C4-2B (cell line): Measurements from ENCODE around the gene CXXC5.

Experiments
- H3K27ac ChIP-seq: fragments of 450-650 bp; 2 replicates; pipeline ENCODE4 v1.5.1; 2017
- ZFX ChIP-seq: fragments of 450-650 bp; IDR thresholded peaks from 2 replicates; pipeline ENCODE4 v1.6.1; 2017
- TF ChIP-seq, protein P1 (sequence below): fragments of 450-650 bp; conservative IDR thresholded peaks from 2 replicates; pipeline ENCODE4 v1.5.1; 2017; ENCODE audit warnings: mild to moderate bottlenecking

CXXC5 gene

DNA sequence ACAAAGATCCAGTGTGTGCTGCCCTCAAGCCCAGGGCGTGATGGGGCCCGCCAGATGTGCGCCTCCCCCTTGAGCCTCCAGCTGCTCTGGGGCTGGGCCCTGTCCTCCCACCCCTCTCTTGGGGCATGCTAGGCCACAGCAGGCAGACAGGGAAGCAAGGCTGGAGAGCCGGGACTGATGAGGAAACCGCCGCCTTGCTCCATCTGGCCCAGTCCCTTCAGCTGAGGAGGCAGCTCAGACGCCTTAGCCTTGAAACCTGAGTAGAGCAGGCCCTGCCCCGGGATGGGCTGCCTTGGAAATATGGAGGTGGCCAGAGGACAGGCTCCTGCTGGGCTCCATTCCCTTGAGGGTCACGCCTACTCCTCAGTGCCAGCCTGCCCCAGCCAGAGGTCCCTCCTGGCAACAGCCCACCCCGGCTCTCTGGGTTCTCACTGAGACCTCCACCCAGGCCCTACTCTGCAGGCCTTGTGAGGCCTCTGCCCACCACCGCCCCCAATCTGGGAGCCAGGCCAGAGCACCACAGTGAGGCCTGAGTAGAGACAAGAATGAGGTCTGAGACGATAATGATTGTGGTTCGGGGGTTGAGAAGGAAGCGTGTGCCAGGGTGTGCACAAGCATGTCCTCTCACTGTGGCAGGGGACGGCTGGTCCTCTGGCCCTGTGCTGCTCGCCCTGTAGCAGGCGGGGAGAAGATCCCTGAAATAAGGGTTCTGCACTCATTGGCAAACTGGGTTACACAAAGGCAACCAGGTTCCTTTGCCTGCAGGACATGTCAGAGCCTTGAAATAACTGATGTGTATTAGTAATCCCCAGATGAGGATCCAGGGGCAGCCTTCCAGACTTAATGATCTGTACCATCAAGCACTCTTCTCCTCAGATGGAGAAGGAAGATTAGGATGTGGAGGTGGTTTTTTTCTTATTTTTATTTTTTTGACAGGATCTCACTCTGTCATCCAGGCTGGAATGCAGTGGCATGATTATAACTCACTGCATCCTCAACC, 30.9 kb downstream of the CXXC5 start:
- H3K27ac ChIP-seq: no peak overlapping the region
- no peak for TF ChIP-seq ZFX
- TF ChIP-seq, protein P1, sequence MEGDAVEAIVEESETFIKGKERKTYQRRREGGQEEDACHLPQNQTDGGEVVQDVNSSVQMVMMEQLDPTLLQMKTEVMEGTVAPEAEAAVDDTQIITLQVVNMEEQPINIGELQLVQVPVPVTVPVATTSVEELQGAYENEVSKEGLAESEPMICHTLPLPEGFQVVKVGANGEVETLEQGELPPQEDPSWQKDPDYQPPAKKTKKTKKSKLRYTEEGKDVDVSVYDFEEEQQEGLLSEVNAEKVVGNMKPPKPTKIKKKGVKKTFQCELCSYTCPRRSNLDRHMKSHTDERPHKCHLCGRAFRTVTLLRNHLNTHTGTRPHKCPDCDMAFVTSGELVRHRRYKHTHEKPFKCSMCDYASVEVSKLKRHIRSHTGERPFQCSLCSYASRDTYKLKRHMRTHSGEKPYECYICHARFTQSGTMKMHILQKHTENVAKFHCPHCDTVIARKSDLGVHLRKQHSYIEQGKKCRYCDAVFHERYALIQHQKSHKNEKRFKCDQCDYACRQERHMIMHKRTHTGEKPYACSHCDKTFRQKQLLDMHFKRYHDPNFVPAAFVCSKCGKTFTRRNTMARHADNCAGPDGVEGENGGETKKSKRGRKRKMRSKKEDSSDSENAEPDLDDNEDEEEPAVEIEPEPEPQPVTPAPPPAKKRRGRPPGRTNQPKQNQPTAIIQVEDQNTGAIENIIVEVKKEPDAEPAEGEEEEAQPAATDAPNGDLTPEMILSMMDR: no peak

DNA sequence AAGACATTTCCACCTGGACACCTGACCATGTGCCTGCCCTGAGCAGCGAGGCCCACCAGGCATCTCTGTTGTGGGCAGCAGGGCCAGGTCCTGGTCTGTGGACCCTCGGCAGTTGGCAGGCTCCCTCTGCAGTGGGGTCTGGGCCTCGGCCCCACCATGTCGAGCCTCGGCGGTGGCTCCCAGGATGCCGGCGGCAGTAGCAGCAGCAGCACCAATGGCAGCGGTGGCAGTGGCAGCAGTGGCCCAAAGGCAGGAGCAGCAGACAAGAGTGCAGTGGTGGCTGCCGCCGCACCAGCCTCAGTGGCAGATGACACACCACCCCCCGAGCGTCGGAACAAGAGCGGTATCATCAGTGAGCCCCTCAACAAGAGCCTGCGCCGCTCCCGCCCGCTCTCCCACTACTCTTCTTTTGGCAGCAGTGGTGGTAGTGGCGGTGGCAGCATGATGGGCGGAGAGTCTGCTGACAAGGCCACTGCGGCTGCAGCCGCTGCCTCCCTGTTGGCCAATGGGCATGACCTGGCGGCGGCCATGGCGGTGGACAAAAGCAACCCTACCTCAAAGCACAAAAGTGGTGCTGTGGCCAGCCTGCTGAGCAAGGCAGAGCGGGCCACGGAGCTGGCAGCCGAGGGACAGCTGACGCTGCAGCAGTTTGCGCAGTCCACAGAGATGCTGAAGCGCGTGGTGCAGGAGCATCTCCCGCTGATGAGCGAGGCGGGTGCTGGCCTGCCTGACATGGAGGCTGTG, 32.4 kb downstream of the CXXC5 start:
- TF ChIP-seq, protein P1: no peak
- no peak for TF ChIP-seq ZFX

DNA sequence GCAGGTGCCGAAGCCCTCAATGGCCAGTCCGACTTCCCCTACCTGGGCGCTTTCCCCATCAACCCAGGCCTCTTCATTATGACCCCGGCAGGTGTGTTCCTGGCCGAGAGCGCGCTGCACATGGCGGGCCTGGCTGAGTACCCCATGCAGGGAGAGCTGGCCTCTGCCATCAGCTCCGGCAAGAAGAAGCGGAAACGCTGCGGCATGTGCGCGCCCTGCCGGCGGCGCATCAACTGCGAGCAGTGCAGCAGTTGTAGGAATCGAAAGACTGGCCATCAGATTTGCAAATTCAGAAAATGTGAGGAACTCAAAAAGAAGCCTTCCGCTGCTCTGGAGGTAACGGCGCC, 32.9 kb downstream of the CXXC5 start:
- H3K27ac ChIP-seq: no peak overlapping the region
- TF ChIP-seq, protein P1: no peak
- TF ChIP-seq ZFX: no peak

More for the DNA sequence above, 32.4 kb downstream of the CXXC5 start:
- no peak overlapping the region for H3K27ac ChIP-seq

DNA sequence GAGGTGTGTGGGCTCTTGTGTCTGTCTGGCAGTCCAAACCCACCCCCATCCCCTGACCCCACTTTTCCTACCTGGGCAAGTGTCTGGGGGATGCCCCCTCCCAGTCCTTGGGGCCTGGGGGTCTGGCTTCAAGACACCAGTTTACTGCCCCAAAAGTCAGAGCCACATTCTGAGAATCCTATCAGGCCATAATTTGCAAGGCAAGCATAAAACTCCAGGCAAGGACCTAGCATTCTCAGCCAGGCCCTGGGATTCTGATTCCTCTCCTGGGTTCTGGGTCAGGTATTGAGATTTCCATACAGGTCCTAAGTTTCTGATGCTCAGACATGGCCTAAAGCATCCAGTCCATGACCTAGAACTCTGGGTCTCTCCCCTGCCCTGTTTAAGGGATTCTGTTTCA, 33.3 kb downstream of the CXXC5 start:
- no peak overlapping the region for H3K27ac ChIP-seq
- TF ChIP-seq, protein P1: no peak
- no peak for TF ChIP-seq ZFX

DNA sequence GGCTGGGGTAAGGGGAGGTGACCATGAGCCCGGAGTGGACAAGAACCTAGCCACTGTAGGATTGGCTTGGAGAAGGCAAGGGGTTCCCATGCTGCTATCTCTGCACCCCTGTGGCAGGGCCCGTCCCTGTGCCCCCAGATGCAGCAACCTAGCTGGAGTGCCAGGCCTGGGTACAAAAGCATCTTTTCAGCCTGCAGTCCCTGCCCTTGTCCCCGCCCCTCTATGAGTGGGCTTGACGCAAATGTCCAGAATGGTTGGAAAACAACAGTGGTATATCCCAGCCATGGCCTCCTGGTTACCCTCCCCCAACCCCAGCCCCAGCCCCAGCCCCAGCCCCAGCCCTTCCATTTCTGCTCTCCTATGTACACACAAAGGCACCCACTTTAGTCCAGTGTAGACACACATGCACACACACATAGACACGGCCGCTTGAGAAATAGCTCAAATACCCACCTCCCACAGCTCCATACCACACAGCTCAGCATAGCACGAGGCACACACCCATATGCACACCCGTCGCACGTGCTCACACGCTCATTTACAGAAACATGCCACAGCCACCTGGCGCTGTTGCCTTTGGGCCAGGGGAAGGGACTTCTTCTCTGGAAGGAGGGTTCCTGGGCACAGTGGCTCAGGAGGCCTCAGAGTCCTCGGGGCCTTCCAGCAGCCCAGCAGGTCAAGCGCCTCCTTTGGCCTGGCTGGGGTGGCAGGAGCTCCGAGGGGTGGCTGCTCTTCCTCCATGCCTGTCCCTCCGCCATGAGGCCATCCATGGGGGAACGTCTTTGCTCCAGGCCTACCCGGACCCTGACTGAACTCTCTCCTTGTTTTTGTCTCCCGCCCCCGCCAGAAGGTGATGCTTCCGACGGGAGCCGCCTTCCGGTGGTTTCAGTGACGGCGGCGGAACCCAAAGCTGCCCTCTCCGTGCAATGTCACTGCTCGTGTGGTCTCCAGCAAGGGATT, 34.1 kb downstream of the CXXC5 start:
- TF ChIP-seq ZFX: no peak
- TF ChIP-seq, protein P1: no peak
- H3K27ac ChIP-seq: no peak overlapping the region

DNA sequence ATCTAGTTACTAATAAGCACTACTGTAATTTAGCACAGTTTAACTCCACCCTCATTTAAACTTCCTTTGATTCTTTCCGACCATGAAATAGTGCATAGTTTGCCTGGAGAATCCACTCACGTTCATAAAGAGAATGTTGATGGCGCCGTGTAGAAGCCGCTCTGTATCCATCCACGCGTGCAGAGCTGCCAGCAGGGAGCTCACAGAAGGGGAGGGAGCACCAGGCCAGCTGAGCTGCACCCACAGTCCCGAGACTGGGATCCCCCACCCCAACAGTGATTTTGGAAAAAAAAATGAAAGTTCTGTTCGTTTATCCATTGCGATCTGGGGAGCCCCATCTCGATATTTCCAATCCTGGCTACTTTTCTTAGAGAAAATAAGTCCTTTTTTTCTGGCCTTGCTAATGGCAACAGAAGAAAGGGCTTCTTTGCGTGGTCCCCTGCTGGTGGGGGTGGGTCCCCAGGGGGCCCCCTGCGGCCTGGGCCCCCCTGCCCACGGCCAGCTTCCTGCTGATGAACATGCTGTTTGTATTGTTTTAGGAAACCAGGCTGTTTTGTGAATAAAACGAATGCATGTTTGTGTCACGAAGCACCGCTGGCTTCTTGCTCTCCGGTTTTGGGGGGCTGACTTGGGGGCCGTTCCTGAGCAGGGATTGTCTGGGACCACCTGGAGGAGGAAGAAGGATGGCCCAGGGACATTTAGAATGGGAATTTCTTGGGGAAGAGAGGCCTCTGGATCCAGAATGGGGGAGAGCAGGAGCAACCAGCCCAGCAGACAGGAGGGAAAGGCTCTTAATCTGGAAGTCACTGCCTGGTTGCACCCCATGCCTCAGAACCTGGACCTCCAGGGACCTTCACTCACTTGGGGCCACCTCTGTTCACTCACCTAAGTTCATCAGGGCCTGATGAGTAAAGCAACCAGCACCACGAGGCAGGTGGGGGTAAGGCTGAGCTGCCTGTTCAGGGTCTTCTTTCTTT, 35.4 kb downstream of the CXXC5 start:
- TF ChIP-seq, protein P1: no peak
- no peak for TF ChIP-seq ZFX
- H3K27ac ChIP-seq: no peak overlapping the region
